GM12891 (cell line): Measurements from ENCODE around the gene DIDO1.
"Not testable (repeated sequence)": the region's sequence is repeated elsewhere in the genome, so short reads cannot be mapped to it uniquely, and the experiment has no call there.

ENCODE experiments used
- DNase-seq: peaks from one replicate; pipeline ENCODE4 v3.0.0; 2011; ENCODE audit warnings: low spot score; ENCODE audit not compliant: insufficient read length
- FAIRE-seq: peaks from 2 replicates; lab custom pipeline; 2011; peaks lifted over from hg19 to GRCh38; lab: Jason Lieb, UNC
- PAX5 ChIP-seq: IDR thresholded peaks from 2 replicates; pipeline ENCODE4 v1.6.1; 2011; ENCODE audit warnings: low read length, moderate library complexity, mild to moderate bottlenecking; ENCODE audit not compliant: insufficient read depth, severe bottlenecking
- POLR2A ChIP-seq: IDR thresholded peaks from 2 replicates; pipeline ENCODE4 v1.6.1; 2011; ENCODE audit warnings: low read depth, low read length, control low read depth
- POLR2AphosphoS5 ChIP-seq: IDR thresholded peaks from 2 replicates; pipeline ENCODE4 v1.6.1; 2011; ENCODE audit warnings: low read depth, low read length, control low read depth
- POU2F2 ChIP-seq: IDR thresholded peaks from 2 replicates; pipeline ENCODE4 v1.6.1; 2011; ENCODE audit warnings: low read depth, mild to moderate bottlenecking, control low read depth, low read length, moderate library complexity
- SPI1 ChIP-seq: IDR thresholded peaks from 2 replicates; pipeline ENCODE4 v1.6.1; 2011; ENCODE audit warnings: low read depth, low read length, control low read depth
- TAF1 ChIP-seq: IDR thresholded peaks from 2 replicates; pipeline ENCODE4 v1.6.1; 2011; ENCODE audit warnings: low read depth, low read length, control low read depth

Gene DIDO1

GRCh38 chr20:62962221-62962879, 36.0 kb upstream of the DIDO1 start:
- TF ChIP-seq TAF1 (no peak), POU2F2 (no peak)
- DNase-seq (no peak), FAIRE-seq (no peak)

GRCh38 chr20:62961799-62962198, 35.5 kb upstream of the DIDO1 start:
- no peak for TF ChIP-seq PAX5
- no peak for TF ChIP-seq POLR2AphosphoS5
- no peak for DNase-seq
- FAIRE-seq: no peak

GRCh38 chr20:62961310-62961783, 35.0 kb upstream of the DIDO1 start:
- DNase-seq (no peak), FAIRE-seq (no peak)
- no peak for TF ChIP-seq TAF1
- TF ChIP-seq PAX5: no peak
- no peak for TF ChIP-seq POU2F2
- TF ChIP-seq POLR2AphosphoS5: no peak
- no peak for TF ChIP-seq SPI1
- TF ChIP-seq POLR2A: no peak

- not testable (repeated sequence) for FAIRE-seq
These were observed 34.4 kb upstream of the DIDO1 start for GRCh38 chr20:62960446-62961309.

GRCh38 chr20:62959998-62960436, 33.7 kb upstream of the DIDO1 start:
- TF ChIP-seq SPI1: no peak
- TF ChIP-seq TAF1: no peak
- TF ChIP-seq POLR2AphosphoS5: no peak
- TF ChIP-seq PAX5: no peak
- no peak for TF ChIP-seq POLR2A
- no peak for TF ChIP-seq POU2F2
- no peak for DNase-seq
- peak; percentile 50 for FAIRE-seq

More at GRCh38 chr20:62960446-62961309, 34.4 kb upstream of the DIDO1 start:
- not testable (repeated sequence) for DNase-seq

GRCh38 chr20:62959101-62959971, 33.0 kb upstream of the DIDO1 start:
- no peak for DNase-seq

GRCh38 chr20:62958388-62959100, 32.2 kb upstream of the DIDO1 start:
- no peak for TF ChIP-seq TAF1
- no peak for TF ChIP-seq SPI1

More at GRCh38 chr20:62959101-62959971, 33.0 kb upstream of the DIDO1 start:
- TF ChIP-seq SPI1 (no peak), TAF1 (no peak), POU2F2 (no peak), POLR2A (no peak), PAX5 (no peak), POLR2AphosphoS5 (no peak)
- no peak for FAIRE-seq

GRCh38 chr20:62957136-62958117, 31.1 kb upstream of the DIDO1 start:
- FAIRE-seq (peak; percentile 57), DNase-seq (no peak)
- TF ChIP-seq POU2F2 (no peak), POLR2AphosphoS5 (no peak), POLR2A (no peak), SPI1 (no peak), TAF1 (no peak), PAX5 (no peak)

More at GRCh38 chr20:62958388-62959100, 32.2 kb upstream of the DIDO1 start:
- FAIRE-seq: no peak
- no peak for DNase-seq

- FAIRE-seq (no peak), DNase-seq (no peak)
- TF ChIP-seq SPI1: no peak
- no peak for TF ChIP-seq PAX5
- no peak for TF ChIP-seq POU2F2
- no peak for TF ChIP-seq POLR2AphosphoS5
- TF ChIP-seq POLR2A: no peak
- no peak for TF ChIP-seq TAF1
These were observed 30.3 kb upstream of the DIDO1 start for GRCh38 chr20:62956387-62957135.
